Ovary (tissue), 9 donors: ENCODE results near the gene LIPN. TPM values are rescaled to one million over a fixed set of nuclear protein-coding genes. Genes with fewer than 3 reads are reported as not detected.

Source experiments
- DNase-seq, 5 donors: peaks; one replicate each; pipeline ENCODE4 v3.0.0-alpha.2; 2019 to 2020
- H3K27ac ChIP-seq, 2 donors: fragments of 200-600 bp; one replicate each; pipeline versions ENCODE4 v1.5.1 to v1.8.0; 2019 to 2022
- H3K27me3 ChIP-seq: fragments of 200-600 bp; one replicate; pipeline ENCODE4 v1.8.0; 2022
- H3K36me3 ChIP-seq: fragments of 200-600 bp; sonication (generic); one replicate; pipeline ENCODE4 v1.5.1; 2019
- H3K4me1 ChIP-seq: one replicate; pipeline ENCODE4 v1.8.1; 2013; ENCODE audit warnings: mild to moderate bottlenecking, moderate library complexity; ENCODE audit not compliant: insufficient read depth
- H3K4me3 ChIP-seq: fragments of 200-600 bp; sonication (generic); one replicate; pipeline ENCODE4 v1.5.1; 2017
- H3K9me3 ChIP-seq, 2 donors: fragments of 200-600 bp in 1 of 2; sonication (generic) in 1 of 2; one replicate each; pipeline versions ENCODE4 v1.5.1 to v1.8.1; 2013 to 2019; ENCODE audit warnings: mild to moderate bottlenecking in 1 of 2, moderate library complexity in 1 of 2
- EP300 ChIP-seq: sonication (generic); formaldehyde crosslinking; IDR thresholded peaks from one replicate; pipeline ENCODE4 v1.6.1; 2017; ENCODE audit warnings: antibody characterized with exemption
- POLR2A ChIP-seq: fragments of 450-650 bp; IDR thresholded peaks from one replicate; pipeline ENCODE4 v1.6.1; 2017; ENCODE audit warnings: antibody characterized with exemption, mild to moderate bottlenecking, moderate library complexity
- WGBS, 3 donors: extraction: QIAGEN DNeasy Blood & Tissue Kit in 1 of 3; methylation state at CpG; one replicate each; pipeline versions ENCODE4 v1.1.5 to v1.1.7; 2013 to 2017; 5-methylcytosine and 5-hydroxymethylcytosine counted together
- intact Hi-C, 4 donors: fragments of 100-400 bp; cut with DNase I; formaldehyde crosslinking; loops; one replicate each; pipeline versions ENCODE4 v1.11.0 to v1.15.1; 2022 to 2023
- polyA plus RNA-seq, 2 donors: library from polyadenylated mRNA; stranded (reverse); fragments of 200-250 nt in 1 of 2; fragments of 350-450 nt in 1 of 2; fragmentation: Illumina TruSeq in 1 of 2; extraction: RNeasy Lipid Tissue Mini Kit (QIAGEN cat#74804) in 1 of 2; gene quantifications; one replicate each; pipeline ENCODE4 v1.2.3, GENCODE V29; 2013 to 2014
- total RNA-seq, 7 donors: library from RNA; depleted of rRNA in 2 of 7; stranded (reverse); fragments of >200 nt in 2 of 7; fragmentation: NEBNext Ultra II Directional in 3 of 7; extraction: Animal tissue kit (Norgen Biotek cat#: 25700) in 3 of 7; gene quantifications; one replicate each; pipeline versions ENCODE4 v1.1.0 to v1.2.4, GENCODE V29; 2016 to 2023
- TF ChIP-seq, protein P1 (sequence below), 3 donors: fragments of 450-650 bp in 2 of 3; fragments of 200-600 bp in 1 of 3; IDR thresholded peaks; one replicate each; pipeline versions ENCODE4 v1.5.1 to v1.8.0; 2016 to 2022; ENCODE audit warnings: antibody characterized with exemption in 3 of 3, mild to moderate bottlenecking in 1 of 3
- donor health status: DM: no; HTN: no; CAD: no; lungs with moderate emphysema.
- donor health status: DM: no; HTN: no; CAD: no.
- donor health status: Bipolar disorder and iron deficiency.
- donor health status: DM: yes; HTN: yes; CAD: no.
- donor health status: DM: no; HTN: no; CAD: no.
- donor health status: DM: yes; HTN: yes; CAD: no.

LIPN gene
- total and polyA plus RNA-seq, 9 donors = not detected

DNA sequence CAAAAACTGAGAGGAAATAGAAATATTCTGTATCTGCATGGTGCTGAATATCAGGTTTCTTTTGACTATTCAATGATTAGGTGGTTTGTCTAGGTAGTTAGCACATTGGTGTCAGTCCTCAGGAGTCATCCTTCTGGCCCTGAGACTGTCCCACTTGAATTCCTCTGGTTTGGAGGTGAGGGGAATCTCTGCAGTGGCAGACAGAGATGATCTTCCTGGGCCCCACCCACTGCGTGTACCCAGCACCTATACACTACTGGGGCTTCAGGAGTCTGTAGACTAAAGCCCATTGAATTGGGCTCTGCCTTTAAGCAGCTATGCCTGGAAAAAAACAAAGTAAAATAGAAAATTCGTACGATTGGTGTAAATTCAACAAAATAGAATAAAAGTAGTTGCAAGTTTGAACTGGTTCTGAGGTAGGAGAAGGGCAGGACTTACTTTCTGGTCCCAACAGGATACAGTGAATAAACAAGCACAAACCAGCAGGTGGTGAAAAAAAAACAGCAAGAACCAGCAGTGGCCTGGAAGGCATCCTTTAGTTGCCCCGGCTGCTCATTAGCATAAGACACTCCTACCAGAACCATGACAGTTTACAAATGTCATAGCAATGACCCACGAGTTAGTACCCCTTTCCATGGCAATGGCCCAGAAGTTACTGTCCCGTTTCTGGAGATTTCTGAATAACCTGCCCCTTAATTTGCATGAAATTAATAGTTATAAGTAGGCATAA is 44.4 kb downstream of the LIPN start:
- Histone ChIP-seq H3K27ac (no peak overlapping the region), H3K27me3 (no peaks in the 10 kb centered on the region), H3K4me3 (no peak overlapping the region), H3K9me3 (no peaks in the 10 kb centered on the region), H3K36me3 (no peaks in the 10 kb centered on the region), H3K4me1 (no peaks in the 10 kb centered on the region)
- TF ChIP-seq EP300 (no peak), POLR2A (no peak)
- TF ChIP-seq, protein P1, sequence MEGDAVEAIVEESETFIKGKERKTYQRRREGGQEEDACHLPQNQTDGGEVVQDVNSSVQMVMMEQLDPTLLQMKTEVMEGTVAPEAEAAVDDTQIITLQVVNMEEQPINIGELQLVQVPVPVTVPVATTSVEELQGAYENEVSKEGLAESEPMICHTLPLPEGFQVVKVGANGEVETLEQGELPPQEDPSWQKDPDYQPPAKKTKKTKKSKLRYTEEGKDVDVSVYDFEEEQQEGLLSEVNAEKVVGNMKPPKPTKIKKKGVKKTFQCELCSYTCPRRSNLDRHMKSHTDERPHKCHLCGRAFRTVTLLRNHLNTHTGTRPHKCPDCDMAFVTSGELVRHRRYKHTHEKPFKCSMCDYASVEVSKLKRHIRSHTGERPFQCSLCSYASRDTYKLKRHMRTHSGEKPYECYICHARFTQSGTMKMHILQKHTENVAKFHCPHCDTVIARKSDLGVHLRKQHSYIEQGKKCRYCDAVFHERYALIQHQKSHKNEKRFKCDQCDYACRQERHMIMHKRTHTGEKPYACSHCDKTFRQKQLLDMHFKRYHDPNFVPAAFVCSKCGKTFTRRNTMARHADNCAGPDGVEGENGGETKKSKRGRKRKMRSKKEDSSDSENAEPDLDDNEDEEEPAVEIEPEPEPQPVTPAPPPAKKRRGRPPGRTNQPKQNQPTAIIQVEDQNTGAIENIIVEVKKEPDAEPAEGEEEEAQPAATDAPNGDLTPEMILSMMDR (IDR thresholded peaks at IDR 0.05) = no peak
- intact Hi-C loops = no loop called here
- 55 to 62% (median 57%) methylated on average over 6 of the region's 6 CpGs for WGBS, 3 donors
- no peak for DNase-seq

DNA sequence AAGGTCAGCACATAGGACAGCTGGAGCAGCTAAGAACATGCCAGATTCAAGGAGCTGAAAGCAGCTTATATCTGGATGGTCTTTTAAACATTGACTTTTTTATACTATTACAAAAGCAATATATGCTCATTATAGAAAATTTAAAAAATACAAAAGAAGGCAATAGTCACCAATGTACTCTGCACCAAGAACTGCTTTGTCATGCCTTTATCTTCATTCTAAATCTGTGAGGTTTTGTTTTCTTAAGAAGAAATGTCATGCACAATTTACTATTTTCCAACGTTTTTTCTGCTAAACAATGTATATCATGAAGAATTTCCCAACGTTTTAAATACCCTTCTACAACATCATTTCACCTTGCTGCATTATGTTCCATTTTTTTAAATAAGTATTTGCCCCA is 45.5 kb downstream of the LIPN start:
- Histone ChIP-seq H3K27me3 (no peaks in the 10 kb centered on the region), H3K36me3 (no peaks in the 10 kb centered on the region), H3K4me3 (no peak overlapping the region), H3K9me3 (no peaks in the 10 kb centered on the region), H3K4me1 (no peaks in the 10 kb centered on the region), H3K27ac (no peak overlapping the region)
- WGBS, 3 donors = 35 to 49% (median 46%) methylated on average over 2 of the region's 2 CpGs
- no peak for DNase-seq
- TF ChIP-seq POLR2A (no peak), EP300 (no peak)
- TF ChIP-seq, protein P1 (IDR thresholded peaks at IDR 0.05) = no peak
- intact Hi-C loops = no loop called here

DNA sequence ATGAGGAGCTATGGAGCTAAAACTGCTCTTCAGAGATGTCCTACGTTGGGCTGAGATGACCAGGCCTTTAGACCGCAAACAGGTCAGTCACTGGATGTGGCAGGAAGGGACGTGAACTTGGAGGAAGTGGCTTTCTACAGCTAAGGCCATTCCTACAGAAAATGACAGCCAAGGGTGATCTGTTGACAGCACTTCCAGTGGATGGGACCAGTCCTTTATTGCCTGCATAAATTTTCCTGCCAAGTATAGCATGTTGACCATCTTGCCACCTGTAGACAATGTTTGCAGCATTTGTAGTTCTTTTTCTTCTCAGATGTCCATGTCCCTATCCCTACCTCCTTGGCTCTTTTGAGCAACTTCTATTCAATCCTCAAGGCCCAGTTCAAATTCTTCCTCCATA is 46.1 kb downstream of the LIPN start:
- H3K9me3 ChIP-seq = no peaks in the 10 kb centered on the region
- no peak overlapping the region for H3K27ac ChIP-seq
- H3K27me3 ChIP-seq = no peaks in the 10 kb centered on the region
- no peak for DNase-seq
- no peak overlapping the region for H3K4me3 ChIP-seq
- intact Hi-C loops = no loop called here
- 81 to 93% (median 90%) methylated on average over 3 of the region's 3 CpGs for WGBS, 3 donors
- no peaks in the 10 kb centered on the region for H3K36me3 ChIP-seq
- no peaks in the 10 kb centered on the region for H3K4me1 ChIP-seq
- TF ChIP-seq POLR2A = no peak
- TF ChIP-seq, protein P1 (IDR thresholded peaks at IDR 0.05) = no peak
- TF ChIP-seq EP300 = no peak

DNA sequence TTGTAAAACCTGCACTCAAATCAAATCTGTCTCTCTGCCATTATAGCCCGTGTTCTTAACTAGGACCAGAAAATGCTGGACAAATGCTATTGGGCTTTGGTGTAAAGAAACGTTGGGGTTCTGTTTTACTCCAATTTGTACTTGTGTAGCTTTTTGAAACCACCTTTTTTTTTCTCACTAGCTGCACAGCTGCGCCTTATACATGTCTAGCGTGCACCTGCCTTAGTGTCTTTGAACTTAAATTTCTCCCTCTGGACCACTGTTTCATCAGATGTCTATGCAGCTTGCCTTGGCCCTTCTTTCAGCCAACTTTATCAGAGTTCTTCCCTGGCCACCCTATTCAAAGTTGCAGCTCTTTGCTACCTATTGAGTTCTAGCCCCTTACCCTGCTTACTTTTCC is 49.8 kb downstream of the LIPN start:
- no peak overlapping the region for H3K4me3 ChIP-seq
- intact Hi-C loops = no loop called here
- H3K9me3 ChIP-seq = no peaks in the 10 kb centered on the region
- no peak for DNase-seq
- 68 to 83% (median 73%) methylated on average over 4 of the region's 4 CpGs for whole genome bisulfite sequencing, 3 donors
- no peak overlapping the region for H3K27ac ChIP-seq
- no peaks in the 10 kb centered on the region for H3K36me3 ChIP-seq
- TF ChIP-seq, protein P1 (IDR thresholded peaks at IDR 0.05) = no peak
- TF ChIP-seq POLR2A (no peak), EP300 (no peak)
- no peaks in the 10 kb centered on the region for H3K4me1 ChIP-seq
- H3K27me3 ChIP-seq = no peaks in the 10 kb centered on the region
